Activated naive CD4-positive, alpha-beta T cell treated with anti-CD3 and anti-CD28 coated beads, Interleukin-2, amount 50 U/mL, for 16 hours (primary cell): ENCODE results near the gene KRT4.
"Not testable (repeated sequence)": the region's sequence is repeated elsewhere in the genome, so short reads cannot be mapped to it uniquely, and the experiment has no call there.

Experiments used
- DNase-seq: peaks from one replicate; pipeline ENCODE4 v3.0.0-alpha.2; 2020

Gene KRT4

DNA sequence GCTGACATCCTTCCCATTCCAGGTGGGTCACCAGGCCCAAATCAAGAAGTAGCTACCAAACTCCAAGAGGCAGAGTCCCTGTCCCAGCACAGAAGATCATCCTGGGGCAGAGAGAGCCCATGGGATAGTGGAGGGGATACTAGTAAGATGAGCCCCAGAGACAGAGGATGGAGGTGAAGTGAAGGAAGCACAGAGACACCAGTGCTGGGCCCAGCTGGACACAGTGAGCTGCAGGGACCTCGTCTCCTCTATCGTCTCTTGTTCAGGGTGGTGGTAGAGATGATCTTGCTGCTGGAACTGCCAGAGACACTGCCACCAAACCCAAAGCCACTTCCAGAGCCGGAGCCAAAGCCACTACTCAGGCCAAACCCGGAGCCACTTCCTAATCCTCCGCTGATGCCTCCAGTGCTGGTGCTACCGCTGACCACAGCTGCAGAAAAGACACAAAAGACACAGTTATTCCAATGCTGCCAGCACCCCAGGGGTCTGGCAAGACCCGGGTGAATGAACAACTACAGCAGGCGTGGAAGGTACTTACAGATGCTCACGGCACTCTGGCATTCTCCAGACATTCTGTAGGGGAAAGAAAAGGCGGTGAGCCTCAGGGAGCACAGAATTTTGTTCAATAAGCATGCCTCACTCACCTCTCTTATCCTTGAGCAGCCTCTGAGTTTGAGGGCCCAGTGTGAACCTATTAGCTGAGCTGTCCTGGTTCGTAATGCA, 6.9 kb downstream of the KRT4 start:
- no peak for DNase-seq

DNA sequence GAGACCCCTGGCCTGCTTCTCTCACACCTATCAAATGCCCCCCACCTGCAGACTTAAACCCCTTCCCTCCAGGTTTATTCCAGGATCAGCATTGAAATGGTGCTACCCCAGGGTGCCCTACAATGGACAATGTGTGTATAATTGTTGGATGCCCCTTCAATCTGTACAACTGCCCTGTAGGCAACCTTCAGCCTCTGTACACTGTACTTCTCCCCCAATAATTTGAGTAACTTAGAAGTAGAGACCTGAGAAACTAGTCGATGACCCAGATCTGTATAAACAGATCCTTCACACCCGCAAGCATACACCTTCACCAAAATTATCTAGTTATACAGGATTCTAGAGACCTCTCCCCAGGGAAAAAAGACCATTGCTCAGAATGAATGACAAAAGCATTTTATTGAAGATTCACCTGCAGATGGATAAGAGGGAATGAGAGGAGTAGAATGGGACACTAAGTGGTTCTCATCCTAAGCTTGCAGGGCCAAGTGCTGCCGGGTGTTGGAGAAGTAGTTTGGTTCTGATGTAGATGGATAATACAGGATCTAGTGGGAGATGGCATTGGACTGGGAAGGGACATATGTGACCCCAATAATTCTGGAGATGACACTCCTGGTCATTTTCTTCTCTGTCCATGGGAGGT, 7.6 kb downstream of the KRT4 start:
- no peak for DNase-seq

GRCh38 chr12:52805739-52806138, 8.2 kb downstream of the KRT4 start:
- no peak for DNase-seq

- DNase-seq: no peak
Observed at GRCh38 chr12:52805000-52805399, 8.9 kb downstream of the KRT4 start.

GRCh38 chr12:52802442-52802841, 11.5 kb downstream of the KRT4 start:
- no peak for DNase-seq

DNA sequence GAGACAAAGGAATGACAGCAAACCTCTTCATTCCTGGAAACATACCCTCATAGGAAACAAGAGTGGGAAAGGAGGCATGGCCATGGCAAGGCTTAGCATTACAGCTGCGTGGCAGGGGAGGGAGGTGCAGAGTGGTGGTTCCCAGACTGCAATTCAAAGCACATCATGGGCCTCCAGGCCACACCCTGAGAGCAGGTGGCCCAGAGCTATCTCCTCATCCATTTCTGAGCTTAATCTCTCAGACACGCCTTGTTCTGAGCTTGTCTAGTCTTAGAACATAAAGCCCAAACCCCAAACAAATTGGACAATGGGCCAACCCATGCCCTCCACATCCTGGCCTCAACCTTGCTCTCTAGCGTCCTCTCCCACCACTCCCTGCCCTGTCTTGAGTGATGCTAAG, 12.1 kb downstream of the KRT4 start:
- DNase-seq: no peak

GRCh38 chr12:52800259-52800917, 13.5 kb downstream of the KRT4 start:
- DNase-seq: no peak

- DNase-seq: no peak
Observed at GRCh38 chr12:52799505-52800211, 14.3 kb downstream of the KRT4 start.

- no peak for DNase-seq
Observed at GRCh38 chr12:52798671-52799504, 15.0 kb downstream of the KRT4 start.

DNA sequence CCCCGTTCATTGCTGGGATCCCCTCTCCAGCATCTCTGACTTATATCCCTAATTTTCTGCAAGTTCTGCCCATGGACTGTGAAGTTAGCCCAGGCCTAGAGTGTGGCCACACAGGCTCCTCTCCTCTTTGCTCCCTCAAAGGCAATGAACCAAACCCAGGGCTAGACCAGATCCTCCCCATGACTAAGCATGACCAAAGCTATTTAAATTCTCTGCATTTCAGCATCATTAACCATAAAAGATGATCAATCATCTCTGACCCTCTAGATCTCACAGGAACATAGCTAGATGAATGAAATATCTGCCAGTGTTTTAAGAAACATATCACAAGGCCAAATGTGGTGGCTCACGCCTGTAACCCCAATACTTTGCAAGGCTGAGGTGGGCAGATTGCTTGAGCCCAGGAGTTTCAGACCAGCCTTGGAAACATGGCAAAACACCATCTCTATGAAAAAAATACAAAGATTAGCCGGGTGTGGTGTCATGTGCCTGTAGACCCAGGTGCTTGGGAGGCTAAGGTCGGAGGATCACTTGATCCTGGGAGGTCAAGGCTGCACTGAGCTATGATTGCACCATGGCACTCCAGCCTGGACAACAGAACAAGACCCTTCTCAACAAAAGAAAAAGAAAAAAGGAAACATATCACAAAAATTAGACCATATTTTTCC, 15.8 kb downstream of the KRT4 start:
- DNase-seq: no peak

DNA sequence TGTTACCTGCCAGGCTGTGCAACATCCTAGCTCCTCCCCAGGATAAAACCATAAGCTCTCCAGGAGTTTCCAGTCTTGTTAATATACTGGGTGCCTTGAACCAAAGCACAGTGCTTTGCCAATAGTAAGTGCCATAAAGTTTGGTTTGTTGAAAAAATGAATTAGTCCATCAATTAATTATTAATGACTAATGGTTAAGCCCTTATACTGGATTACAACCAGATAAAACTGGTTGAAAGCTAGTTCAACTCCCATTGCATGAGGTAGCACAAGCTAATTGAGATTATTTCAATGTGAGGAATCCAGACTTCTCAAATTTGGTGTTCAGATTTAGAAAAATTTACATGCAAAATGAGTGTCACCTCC, 16.4 kb downstream of the KRT4 start:
- no peak for DNase-seq

- DNase-seq: no peak
Observed at GRCh38 chr12:52796839-52797528, 16.9 kb downstream of the KRT4 start.

DNA sequence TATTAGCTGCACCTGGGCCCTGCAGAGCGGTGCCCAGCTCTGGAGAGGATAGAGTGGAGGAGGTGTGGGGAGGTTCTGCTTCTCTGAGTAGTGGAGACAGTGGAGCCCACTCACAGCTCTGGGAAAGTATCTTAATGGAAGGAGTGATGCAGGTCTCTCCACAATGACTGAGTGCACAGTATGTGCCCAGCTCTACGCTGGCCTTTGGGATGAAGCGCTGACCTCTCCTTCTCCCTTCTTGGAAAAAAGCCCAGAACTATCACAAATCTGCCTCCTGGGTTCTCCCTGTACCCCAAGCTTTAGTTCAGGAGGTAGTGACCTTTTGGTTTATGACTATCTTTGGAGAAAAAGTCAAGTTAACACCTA, 17.5 kb downstream of the KRT4 start:
- DNase-seq: no peak

- DNase-seq: no peak
Observed at GRCh38 chr12:52795694-52796428, 18.1 kb downstream of the KRT4 start, which contains the start of gene KRT3. Gene KRT3, minus strand, starts transcription at chr12:52796117. Its CDS starts 75 bp downstream, at chr12:52796042.

DNA sequence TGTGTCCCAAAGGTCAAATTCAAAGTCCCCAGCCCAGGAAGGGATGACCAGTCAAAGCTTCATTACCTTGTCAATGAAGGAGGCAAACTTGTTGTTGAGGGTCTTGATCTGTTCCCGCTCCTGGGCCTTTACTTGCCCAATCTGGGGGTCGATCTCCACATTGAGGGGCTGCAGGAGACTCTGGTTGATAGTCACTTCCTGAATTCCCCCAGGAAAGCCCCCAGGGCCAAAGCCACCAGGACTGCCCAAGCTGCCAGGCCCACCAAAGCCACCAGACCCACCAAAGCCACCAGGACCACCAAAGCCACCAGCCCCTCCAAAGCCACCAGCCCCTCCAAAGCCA, 18.6 kb downstream of the KRT4 start:
- DNase-seq: not testable (repeated sequence)

DNA sequence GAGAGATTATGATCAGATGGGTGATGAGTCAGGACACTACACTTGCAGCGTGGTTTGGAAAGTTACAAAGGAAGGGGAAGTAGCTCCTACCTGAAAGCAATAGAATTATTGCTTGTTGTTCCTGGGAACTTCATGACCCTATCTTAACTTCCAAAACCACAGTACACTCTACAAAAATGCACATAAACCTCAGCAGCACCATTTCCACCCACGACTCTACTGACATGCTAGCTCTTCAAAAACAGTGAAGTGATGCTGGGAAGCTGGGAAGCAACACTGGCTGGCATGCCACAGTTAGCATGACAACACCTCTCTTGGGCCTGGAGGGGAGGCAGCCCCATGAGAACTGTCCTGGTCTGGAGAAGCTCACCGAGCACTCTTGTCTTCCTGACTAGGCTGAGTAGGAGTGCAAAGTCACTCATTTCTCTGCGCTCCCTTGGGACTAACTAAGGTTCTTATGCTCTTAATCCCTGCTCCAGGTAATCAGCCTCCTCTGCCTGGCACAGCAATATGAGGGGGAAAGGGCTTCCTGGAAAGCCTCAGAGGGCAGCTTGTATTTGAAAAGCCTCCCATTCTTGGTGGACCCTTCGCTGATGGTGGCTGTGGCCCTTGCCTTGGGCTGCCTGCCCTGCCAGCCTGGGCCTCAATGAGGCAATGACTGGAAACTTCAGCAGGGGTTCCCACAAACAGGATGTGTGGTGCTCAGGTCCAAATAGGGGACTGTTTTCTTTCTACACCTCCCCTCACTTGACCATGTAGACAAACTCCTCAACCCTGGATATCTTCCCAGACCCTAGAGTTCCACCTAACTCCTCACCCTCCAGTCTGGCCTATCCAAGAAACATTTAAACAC, 19.2 kb downstream of the KRT4 start:
- DNase-seq: no peak

GRCh38 chr12:52792185-52793029, 21.5 kb downstream of the KRT4 start:
- no peak for DNase-seq

- no peak for DNase-seq
Observed at GRCh38 chr12:52791271-52792184, 22.4 kb downstream of the KRT4 start.
